ENCODE data around the gene GRXCR1.

The GRXCR1 gene

DNA sequence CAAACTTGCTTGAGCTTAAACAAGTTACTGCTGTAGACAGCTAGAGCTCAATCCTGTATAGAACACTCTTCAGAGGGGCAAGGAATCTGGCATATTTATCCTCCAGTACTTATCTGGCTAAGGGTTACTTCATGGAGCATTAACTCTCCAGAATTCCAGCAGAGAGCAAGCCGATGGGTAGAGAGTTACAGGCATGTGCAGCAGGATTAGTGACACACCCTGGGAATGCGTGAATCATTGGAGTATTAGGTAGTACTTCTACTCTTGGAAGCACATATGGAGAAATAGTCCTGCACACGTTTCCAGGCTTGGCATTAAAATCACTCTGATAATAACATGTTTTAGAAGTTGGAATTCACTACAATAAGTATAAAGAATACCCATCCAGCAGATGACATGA, 35.4 kb downstream of the GRXCR1 start:
- H2AFZ ChIP-seq (ENCODE audit: low read length, unreplicated experiment): no peak overlapping the region
- H3K4me1 ChIP-seq (ENCODE audit: control insufficient read depth, insufficient read depth, low read length, unreplicated experiment): no peaks in the 10 kb centered on the region
- no peak overlapping the region for H3K27ac ChIP-seq (ENCODE audit: low read depth, low read length)
- no peak overlapping the region for H3K4me3 ChIP-seq (ENCODE audit: low read depth, low read length)
- H3K79me2 ChIP-seq (ENCODE audit: control insufficient read depth, insufficient read depth, low read length, unreplicated experiment): no peaks in the 10 kb centered on the region
- H3K27me3 ChIP-seq (ENCODE audit: insufficient read depth, low read length): no peaks in the 10 kb centered on the region
- H3K36me3 ChIP-seq (ENCODE audit: insufficient read depth, low read length): no peaks in the 10 kb centered on the region

DNA sequence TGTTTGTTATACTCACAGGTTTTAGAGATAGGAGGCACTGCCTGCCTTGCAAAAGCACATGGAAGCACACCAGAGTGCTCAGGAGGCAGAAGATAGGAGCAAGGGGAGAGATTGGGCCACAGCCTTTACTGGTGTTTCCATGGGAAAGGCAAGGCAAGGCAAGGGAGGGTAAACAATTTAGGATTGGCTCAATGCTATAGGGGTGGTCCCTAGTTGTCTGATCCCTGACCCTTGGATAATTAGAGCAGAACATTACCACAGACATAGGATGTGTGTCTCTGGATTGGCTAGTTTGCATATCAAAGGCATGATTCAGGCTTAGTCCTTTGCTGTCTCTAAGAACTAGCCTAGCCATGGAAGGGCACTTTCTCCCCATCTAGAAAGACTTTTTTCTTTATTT, 36.1 kb downstream of the GRXCR1 start:
- no peak overlapping the region for H3K4me3 ChIP-seq (ENCODE audit: low read depth, low read length)
- H3K4me1 ChIP-seq (ENCODE audit: control insufficient read depth, insufficient read depth, low read length, unreplicated experiment): no peaks in the 10 kb centered on the region
- no peaks in the 10 kb centered on the region for H3K36me3 ChIP-seq (ENCODE audit: insufficient read depth, low read length)
- H3K79me2 ChIP-seq (ENCODE audit: control insufficient read depth, insufficient read depth, low read length, unreplicated experiment): no peaks in the 10 kb centered on the region
- no peak overlapping the region for H3K27ac ChIP-seq (ENCODE audit: low read depth, low read length)
- H2AFZ ChIP-seq (ENCODE audit: low read length, unreplicated experiment): no peak overlapping the region
- H3K27me3 ChIP-seq (ENCODE audit: insufficient read depth, low read length): no peaks in the 10 kb centered on the region

DNA sequence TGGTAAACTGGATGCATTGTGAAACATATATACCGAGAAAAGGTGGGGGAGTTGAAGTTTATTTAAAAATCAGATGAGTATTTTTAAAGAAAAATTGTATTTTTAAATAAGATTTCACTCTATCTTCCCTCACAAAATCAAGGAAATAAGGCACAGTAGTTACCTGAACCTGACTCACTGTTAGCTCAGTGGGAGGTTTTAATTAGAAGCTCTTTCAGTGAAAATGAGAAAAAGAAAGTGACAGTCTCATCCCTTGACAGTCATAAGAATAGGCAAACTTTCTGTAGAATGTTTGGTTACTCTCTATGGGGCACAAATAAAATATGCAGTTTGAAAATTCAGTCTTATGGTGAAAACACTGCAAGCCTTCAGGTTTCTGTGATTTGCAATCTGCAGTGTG, 49.7 kb downstream of the GRXCR1 start:
- no peaks in the 10 kb centered on the region for H3K27me3 ChIP-seq (ENCODE audit: insufficient read depth, low read length)
- no peaks in the 10 kb centered on the region for H3K4me1 ChIP-seq (ENCODE audit: control insufficient read depth, insufficient read depth, low read length, unreplicated experiment)
- no peaks in the 10 kb centered on the region for H3K79me2 ChIP-seq (ENCODE audit: control insufficient read depth, insufficient read depth, low read length, unreplicated experiment)
- no peak overlapping the region for H3K27ac ChIP-seq (ENCODE audit: low read depth, low read length)
- H2AFZ ChIP-seq (ENCODE audit: low read length, unreplicated experiment): no peak overlapping the region
- H3K36me3 ChIP-seq (ENCODE audit: insufficient read depth, low read length): no peaks in the 10 kb centered on the region
- no peak overlapping the region for H3K4me3 ChIP-seq (ENCODE audit: low read depth, low read length)

DNA sequence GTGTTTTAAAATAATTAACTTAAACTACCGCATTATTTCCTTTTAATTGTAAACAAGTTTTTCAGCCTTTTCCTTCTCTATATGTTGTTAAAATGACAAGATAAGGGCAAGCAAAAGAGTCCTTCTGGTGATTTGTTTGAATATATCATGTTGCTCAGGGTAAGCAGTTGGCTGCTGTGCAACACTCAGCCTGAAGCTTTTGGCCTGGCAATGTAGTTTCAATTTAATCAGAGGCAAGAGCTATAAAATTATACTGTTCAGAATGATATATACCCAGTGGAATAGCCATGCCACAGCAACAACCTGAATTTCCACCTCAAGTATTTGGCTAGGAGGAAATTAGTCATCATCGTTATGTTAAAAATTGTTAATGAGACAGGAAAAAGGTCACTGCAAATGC, 53.4 kb downstream of the GRXCR1 start:
- Histone ChIP-seq H3K36me3 (ENCODE audit: insufficient read depth, low read length) (no peaks in the 10 kb centered on the region), H3K27ac (ENCODE audit: low read depth, low read length) (no peak overlapping the region), H3K4me1 (ENCODE audit: control insufficient read depth, insufficient read depth, low read length, unreplicated experiment) (no peaks in the 10 kb centered on the region), H3K27me3 (ENCODE audit: insufficient read depth, low read length) (no peaks in the 10 kb centered on the region), H2AFZ (ENCODE audit: low read length, unreplicated experiment) (no peak overlapping the region), H3K4me3 (ENCODE audit: low read depth, low read length) (no peak overlapping the region), H3K79me2 (ENCODE audit: control insufficient read depth, insufficient read depth, low read length, unreplicated experiment) (no peaks in the 10 kb centered on the region)

DNA sequence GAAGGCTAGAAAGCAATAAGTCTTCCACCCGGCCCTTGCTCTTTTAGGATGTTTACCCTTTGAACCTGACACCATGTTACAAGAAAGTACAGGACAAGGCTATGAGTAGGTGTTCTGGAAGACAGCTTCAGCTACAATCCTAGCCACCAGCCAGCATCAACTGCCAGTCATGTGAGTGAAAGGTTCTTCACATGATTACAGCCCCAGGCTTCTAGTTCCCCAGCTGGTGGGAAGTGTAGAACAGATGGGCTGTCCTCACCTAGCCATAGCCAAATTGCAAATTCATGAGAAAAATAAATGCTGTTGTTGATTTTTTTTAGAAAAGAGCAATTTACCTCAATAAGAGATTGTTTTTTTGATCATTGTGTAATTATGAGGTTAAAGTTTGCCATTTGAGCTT, 60.8 kb downstream of the GRXCR1 start:
- H3K27me3 ChIP-seq (ENCODE audit: insufficient read depth, low read length): no peaks in the 10 kb centered on the region
- no peaks in the 10 kb centered on the region for H3K79me2 ChIP-seq (ENCODE audit: control insufficient read depth, insufficient read depth, low read length, unreplicated experiment)
- no peaks in the 10 kb centered on the region for H3K4me1 ChIP-seq (ENCODE audit: control insufficient read depth, insufficient read depth, low read length, unreplicated experiment)
- H3K4me3 ChIP-seq (ENCODE audit: low read depth, low read length): no peak overlapping the region
- no peak overlapping the region for H2AFZ ChIP-seq (ENCODE audit: low read length, unreplicated experiment)
- H3K27ac ChIP-seq (ENCODE audit: low read depth, low read length): no peak overlapping the region
- H3K36me3 ChIP-seq (ENCODE audit: insufficient read depth, low read length): no peaks in the 10 kb centered on the region

DNA sequence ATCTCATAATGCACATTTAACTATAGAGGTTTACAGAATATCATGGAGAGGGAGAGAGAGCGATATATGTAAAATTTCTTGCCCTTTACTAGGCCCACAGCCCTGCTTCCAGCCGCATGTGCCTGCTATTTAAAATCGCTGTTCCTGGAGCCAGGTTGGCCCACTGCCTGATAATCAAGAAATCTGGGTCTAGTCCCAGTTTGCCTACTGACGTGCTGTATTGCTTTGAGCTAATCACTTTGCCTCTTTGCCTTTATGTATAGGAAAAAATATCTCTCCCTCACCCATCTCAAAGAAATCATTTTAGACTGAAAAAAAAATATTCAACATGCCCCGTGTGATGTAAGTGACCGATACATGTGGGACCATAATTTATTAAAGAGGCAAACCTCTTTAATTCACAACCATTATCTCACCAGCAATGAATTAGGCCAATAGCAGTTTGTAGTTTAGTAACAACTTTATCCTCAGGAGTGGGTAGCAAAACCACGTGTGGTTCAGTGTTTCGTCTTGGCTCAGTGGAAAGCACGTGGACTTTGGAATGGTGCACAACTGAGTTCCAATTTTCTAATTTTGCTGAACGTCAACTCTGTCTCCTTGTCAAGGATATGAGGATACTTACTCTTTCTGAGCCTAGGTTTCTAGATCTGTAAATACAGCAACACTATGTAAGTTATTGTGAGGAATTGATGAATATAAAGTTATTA, 62.6 kb downstream of the GRXCR1 start:
- H3K4me3 ChIP-seq (ENCODE audit: low read depth, low read length): no peak overlapping the region
- H3K27ac ChIP-seq (ENCODE audit: low read depth, low read length): no peak overlapping the region
- H3K27me3 ChIP-seq (ENCODE audit: insufficient read depth, low read length): no peaks in the 10 kb centered on the region
- H2AFZ ChIP-seq (ENCODE audit: low read length, unreplicated experiment): no peak overlapping the region
- H3K79me2 ChIP-seq (ENCODE audit: control insufficient read depth, insufficient read depth, low read length, unreplicated experiment): no peaks in the 10 kb centered on the region
- H3K36me3 ChIP-seq (ENCODE audit: insufficient read depth, low read length): no peaks in the 10 kb centered on the region
- no peaks in the 10 kb centered on the region for H3K4me1 ChIP-seq (ENCODE audit: control insufficient read depth, insufficient read depth, low read length, unreplicated experiment)

DNA sequence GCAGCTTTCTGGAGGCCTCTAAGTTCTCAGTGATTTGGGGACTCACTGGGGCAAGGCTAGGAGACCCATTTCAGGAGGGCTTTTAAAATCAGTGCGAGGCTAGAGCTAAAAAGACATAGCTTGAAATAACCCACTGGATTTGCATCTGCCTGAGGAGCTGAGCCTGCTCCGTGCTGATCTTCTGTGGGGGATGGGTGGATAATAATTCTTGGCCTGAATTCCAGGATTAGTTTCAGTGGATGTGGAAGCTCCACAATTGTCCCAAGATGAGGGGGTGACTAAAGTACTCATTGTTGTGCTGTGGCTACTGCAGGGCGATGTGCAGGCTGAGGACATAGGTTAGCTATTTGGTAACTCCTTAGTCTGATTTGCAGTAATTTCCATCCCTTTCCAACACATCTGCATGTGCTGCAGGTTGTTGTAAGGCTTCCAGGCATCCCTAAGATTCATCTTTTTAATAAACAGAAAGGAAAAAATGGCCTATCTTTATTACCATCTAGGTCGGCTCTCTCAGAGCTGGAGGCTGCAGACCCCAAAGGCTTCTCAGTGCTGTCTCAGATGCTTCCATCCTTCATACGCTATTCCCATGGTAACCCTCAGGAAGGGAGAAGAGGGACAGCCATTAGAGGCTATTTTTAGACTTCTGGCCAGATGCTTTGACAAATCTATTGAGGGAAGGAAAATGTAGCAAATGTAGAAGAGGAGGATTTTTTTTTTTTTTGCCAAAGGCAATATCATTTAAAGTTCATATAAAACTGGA, 63.4 kb downstream of the GRXCR1 start:
- H3K27me3 ChIP-seq (ENCODE audit: insufficient read depth, low read length): no peaks in the 10 kb centered on the region
- H2AFZ ChIP-seq (ENCODE audit: low read length, unreplicated experiment): no peak overlapping the region
- no peaks in the 10 kb centered on the region for H3K4me1 ChIP-seq (ENCODE audit: control insufficient read depth, insufficient read depth, low read length, unreplicated experiment)
- H3K79me2 ChIP-seq (ENCODE audit: control insufficient read depth, insufficient read depth, low read length, unreplicated experiment): no peaks in the 10 kb centered on the region
- no peaks in the 10 kb centered on the region for H3K36me3 ChIP-seq (ENCODE audit: insufficient read depth, low read length)
- no peak overlapping the region for H3K4me3 ChIP-seq (ENCODE audit: low read depth, low read length)
- H3K27ac ChIP-seq (ENCODE audit: low read depth, low read length): no peak overlapping the region

DNA sequence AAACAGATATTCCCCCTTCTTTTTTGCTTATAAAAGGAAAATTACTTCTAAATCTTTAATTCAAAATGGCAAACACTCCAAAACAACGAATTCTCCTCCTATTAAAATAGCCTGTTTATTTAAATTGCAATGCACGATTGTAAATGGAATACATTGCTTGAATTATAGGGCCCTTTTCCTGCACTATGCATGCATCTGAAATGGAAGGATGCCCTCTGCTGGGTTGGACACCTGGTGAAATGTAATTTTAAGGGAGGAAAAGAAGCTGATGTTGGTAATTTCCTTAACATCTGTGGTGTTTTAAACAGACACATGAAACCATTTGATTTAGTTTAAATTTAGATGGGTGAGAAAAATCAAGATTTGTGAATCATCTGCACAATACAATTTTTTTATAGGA, 72.8 kb downstream of the GRXCR1 start:
- Histone ChIP-seq H3K27ac (ENCODE audit: low read depth, low read length) (no peak overlapping the region), H3K4me3 (ENCODE audit: low read depth, low read length) (no peak overlapping the region), H3K36me3 (ENCODE audit: insufficient read depth, low read length) (no peaks in the 10 kb centered on the region), H2AFZ (ENCODE audit: low read length, unreplicated experiment) (no peak overlapping the region), H3K27me3 (ENCODE audit: insufficient read depth, low read length) (no peaks in the 10 kb centered on the region), H3K79me2 (ENCODE audit: control insufficient read depth, insufficient read depth, low read length, unreplicated experiment) (no peaks in the 10 kb centered on the region), H3K4me1 (ENCODE audit: control insufficient read depth, insufficient read depth, low read length, unreplicated experiment) (no peaks in the 10 kb centered on the region)

DNA sequence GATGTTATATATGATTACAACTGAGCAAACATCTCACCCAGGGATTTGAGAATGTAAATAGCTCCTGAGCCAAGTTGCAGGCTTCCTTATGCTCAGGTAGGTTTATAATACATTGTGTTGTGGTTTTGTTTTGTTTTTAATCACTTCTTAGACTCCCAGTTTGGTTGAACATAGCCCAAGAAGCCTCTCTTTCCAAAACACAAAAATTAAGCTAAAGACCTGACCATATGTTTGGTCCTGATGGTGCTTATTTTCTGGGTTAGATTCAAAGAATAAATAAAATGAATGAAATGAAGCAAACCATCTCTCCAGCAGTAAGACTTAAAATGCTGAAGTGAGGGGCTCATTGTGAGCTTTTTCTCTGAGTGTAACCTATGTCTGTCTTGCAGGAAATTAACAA, 93.5 kb downstream of the GRXCR1 start:
- Histone ChIP-seq H3K4me3 (ENCODE audit: low read depth, low read length) (no peak overlapping the region), H3K79me2 (ENCODE audit: control insufficient read depth, insufficient read depth, low read length, unreplicated experiment) (no peaks in the 10 kb centered on the region)

DNA sequence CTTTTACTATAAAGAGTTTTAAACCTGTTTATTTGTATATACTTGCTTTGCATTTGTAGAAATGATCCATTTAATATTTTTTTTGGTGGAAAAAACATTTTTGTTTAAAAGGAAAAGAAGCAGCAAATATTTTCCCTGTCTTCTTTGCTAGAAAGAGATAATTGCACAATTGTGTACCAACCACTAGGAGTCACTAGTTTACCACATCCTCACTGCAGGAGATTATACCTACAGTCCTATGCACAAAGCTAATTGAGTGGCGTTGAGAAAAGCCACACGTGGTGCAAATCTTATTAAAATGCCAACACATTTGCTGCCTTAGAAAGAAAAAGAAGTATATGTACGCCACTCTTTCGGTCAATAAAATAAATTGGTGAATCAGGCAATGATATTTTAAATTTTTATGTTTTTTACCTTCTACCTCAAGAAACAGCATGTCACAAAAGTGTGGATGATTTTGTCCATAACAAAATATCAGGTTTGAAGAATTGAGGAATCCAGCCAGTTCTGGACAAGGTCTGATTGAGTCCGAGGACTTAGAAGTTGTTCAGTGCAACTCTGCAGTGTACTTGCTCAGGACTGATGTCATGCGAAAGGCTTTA, 102.9 kb downstream of the GRXCR1 start:
- no peak overlapping the region for H3K4me3 ChIP-seq (ENCODE audit: low read depth, low read length)
- no peaks in the 10 kb centered on the region for H3K36me3 ChIP-seq (ENCODE audit: insufficient read depth, low read length)
- H2AFZ ChIP-seq (ENCODE audit: low read length, unreplicated experiment): no peak overlapping the region
- no peaks in the 10 kb centered on the region for H3K27me3 ChIP-seq (ENCODE audit: insufficient read depth, low read length)
- no peaks in the 10 kb centered on the region for H3K79me2 ChIP-seq (ENCODE audit: control insufficient read depth, insufficient read depth, low read length, unreplicated experiment)
- H3K4me1 ChIP-seq (ENCODE audit: control insufficient read depth, insufficient read depth, low read length, unreplicated experiment): no peaks in the 10 kb centered on the region
- H3K27ac ChIP-seq (ENCODE audit: low read depth, low read length): no peak overlapping the region

More for the DNA sequence above, 93.5 kb downstream of the GRXCR1 start:
- Histone ChIP-seq H3K36me3 (ENCODE audit: insufficient read depth, low read length) (no peaks in the 10 kb centered on the region), H2AFZ (ENCODE audit: low read length, unreplicated experiment) (no peak overlapping the region), H3K27me3 (ENCODE audit: insufficient read depth, low read length) (no peaks in the 10 kb centered on the region), H3K4me1 (ENCODE audit: control insufficient read depth, insufficient read depth, low read length, unreplicated experiment) (no peaks in the 10 kb centered on the region), H3K27ac (ENCODE audit: low read depth, low read length) (no peak overlapping the region)

DNA sequence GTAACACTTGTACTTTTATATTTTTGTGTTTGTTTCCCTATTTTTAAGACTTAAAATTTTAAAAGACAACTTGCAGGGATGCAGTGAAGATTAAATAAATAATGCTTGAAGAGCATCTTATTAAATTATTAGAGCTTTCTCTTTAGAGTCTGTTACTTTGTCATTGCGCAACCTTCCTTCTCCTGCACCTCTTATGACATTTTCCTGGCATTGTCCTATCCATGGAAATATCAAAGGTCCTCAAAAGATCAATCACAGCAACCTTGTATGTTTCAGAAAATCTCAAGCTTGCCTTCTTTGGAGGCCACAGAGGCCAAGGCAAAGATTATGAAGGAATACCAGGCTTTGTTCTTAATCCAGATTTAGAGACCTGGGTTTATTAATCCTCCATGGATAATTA, 116.3 kb downstream of the GRXCR1 start:
- H2AFZ ChIP-seq (ENCODE audit: low read length, unreplicated experiment): no peak overlapping the region
- H3K79me2 ChIP-seq (ENCODE audit: control insufficient read depth, insufficient read depth, low read length, unreplicated experiment): no peaks in the 10 kb centered on the region
- H3K27ac ChIP-seq (ENCODE audit: low read depth, low read length): no peak overlapping the region
- H3K27me3 ChIP-seq (ENCODE audit: insufficient read depth, low read length): no peaks in the 10 kb centered on the region
- no peaks in the 10 kb centered on the region for H3K4me1 ChIP-seq (ENCODE audit: control insufficient read depth, insufficient read depth, low read length, unreplicated experiment)
- H3K4me3 ChIP-seq (ENCODE audit: low read depth, low read length): no peak overlapping the region
- no peaks in the 10 kb centered on the region for H3K36me3 ChIP-seq (ENCODE audit: insufficient read depth, low read length)
